ENCODE measurements around the gene STAC2. TPM values are rescaled to one million over a fixed set of nuclear protein-coding genes. Genes with fewer than 3 reads are reported as not detected.

The STAC2 gene
- polyA plus RNA-seq, 2 of the 4 experiments (the other 2 are of a cell fraction): 0.03 to 0.26 TPM

DNA sequence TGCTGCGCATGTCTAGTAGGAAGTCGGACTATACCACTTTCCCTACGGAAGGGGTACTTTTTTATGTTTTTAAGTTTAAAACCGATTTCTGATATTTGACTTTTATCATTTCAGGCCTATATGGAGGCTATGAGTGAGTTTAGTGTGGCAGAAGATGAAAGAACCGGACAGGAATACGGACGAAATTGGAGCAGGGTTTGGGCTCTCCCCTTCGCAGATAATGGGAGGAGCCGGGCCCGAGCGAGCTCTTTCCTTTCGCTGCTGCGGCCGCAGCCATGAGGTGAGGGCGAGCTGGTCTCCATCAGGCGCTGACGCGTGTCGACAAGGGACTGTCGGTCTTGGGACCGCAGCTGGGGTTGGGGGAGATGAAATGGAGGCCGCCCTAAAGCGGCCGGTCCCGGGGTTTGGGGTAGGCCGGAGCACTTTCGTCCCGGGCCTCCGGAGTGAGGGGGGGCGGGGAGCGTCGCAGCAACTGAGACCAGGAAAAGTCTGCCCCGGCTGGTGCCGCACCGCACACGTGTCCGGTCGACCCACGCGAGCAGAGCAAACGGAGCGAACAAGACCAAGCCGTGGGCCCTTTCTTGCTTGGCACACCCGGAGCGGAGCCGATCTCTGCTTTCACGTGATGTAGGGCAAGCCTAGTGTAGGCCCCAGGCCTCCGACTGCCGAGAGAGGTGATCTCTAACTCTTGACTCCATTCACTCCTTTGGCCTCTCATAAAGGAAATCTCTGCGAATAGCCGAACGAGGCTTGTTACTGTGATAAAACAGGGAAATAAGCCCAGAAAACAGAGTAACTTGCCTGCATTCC, 25.5 kb downstream of the STAC2 start, which contains the start of gene RPL19:
RPL19 (plus strand) TSS at position 214 of the 810 bp plus-strand sequence; CDS start at position 276, 62 bp downstream.
- H3K9me3 ChIP-seq: no peaks in the 10 kb centered on the region
- peak within 1 kb of the TSS; percentile 96 for H3K4me3 ChIP-seq
- peak within 1 kb of the TSS; percentile 85 for H3K4me2 ChIP-seq
- peak within 1 kb of the TSS; percentile 96 for H3K27ac ChIP-seq
- CTCF ChIA-PET: interaction anchor here (0.6 to 31.5 kb wide), 7 partner anchors 9 to 351 kb away, joined by 3 to 1140 read pairs (median 4); no protein-coding TSS in a partner anchor
- H3K4me1 ChIP-seq: peaks cover 41% of the 10 kb centered on the region
- 2% methylated on average over 41 of the region's 52 CpGs for WGBS (ENCODE audit: missing lambda C conversion rate)
- POLR2A ChIA-PET: interaction anchor here (0.6 to 1.6 kb wide), 27 partner anchors 9 to 488 kb away, joined by 3 to 21 read pairs (median 4); partner anchors contain the start of genes ARL5C, CDK12, FBXL20 and LASP1
- FAIRE-seq (peak; percentile 76), DNase-seq (ENCODE audit: low read depth in 1 of 2, low spot score in 1 of 2) (peak in 1 of 2 experiments; percentile 84), ATAC-seq (peak; percentile 33 to 60; a peak in 4 of 6 replicates)
- TF ChIP-seq JUN (IDR thresholded peaks at IDR 0.05): peak; percentile 94 to 98
- no peak for TF ChIP-seq FOSL2 (IDR thresholded peaks at IDR 0.05)
- TF ChIP-seq FOSL2 (CRISPR knock-in tag; IDR thresholded peaks at IDR 0.05): 0 out of 2 replicates have a peak, but pooled peaks have one; percentile 1
- peak; percentile 100 for TF ChIP-seq PHF8 (IDR thresholded peaks at IDR 0.05; ENCODE audit: borderline replicate concordance, low read depth)
- TF ChIP-seq POLR2AphosphoS2 (conservative IDR thresholded peaks at IDR 0.05; ENCODE audit: low read length): no peak
- TF ChIP-seq RARB (CRISPR knock-in tag; IDR thresholded peaks at IDR 0.05): peak; percentile 72; the same call in 1 of the 2 replicates
- peak; percentile 81 for TF ChIP-seq GATA3 (IDR thresholded peaks at IDR 0.05; ENCODE audit: borderline replicate concordance)
- TF ChIP-seq, protein P1, sequence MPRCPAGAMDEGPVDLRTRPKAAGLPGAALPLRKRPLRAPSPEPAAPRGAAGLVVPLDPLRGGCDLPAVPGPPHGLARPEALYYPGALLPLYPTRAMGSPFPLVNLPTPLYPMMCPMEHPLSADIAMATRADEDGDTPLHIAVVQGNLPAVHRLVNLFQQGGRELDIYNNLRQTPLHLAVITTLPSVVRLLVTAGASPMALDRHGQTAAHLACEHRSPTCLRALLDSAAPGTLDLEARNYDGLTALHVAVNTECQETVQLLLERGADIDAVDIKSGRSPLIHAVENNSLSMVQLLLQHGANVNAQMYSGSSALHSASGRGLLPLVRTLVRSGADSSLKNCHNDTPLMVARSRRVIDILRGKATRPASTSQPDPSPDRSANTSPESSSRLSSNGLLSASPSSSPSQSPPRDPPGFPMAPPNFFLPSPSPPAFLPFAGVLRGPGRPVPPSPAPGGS (IDR thresholded peaks at IDR 0.05): peak; percentile 78
- TF ChIP-seq, protein P2, sequence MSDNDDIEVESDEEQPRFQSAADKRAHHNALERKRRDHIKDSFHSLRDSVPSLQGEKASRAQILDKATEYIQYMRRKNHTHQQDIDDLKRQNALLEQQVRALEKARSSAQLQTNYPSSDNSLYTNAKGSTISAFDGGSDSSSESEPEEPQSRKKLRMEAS (IDR thresholded peaks at IDR 0.05): peak; percentile 95
- no peak for TF ChIP-seq CEBPB (IDR thresholded peaks at IDR 0.05)
- TF ChIP-seq NFE2L2 (conservative IDR thresholded peaks at IDR 0.05; ENCODE audit: low read length): no peak
- TF ChIP-seq TFCP2L1 (CRISPR knock-in tag; IDR thresholded peaks at IDR 0.05): peak; percentile 89
- TF ChIP-seq SREBF2 (IDR thresholded peaks at IDR 0.05): no peak
- TF ChIP-seq RAD21 (conservative IDR thresholded peaks at IDR 0.05 in 1 of 2, IDR thresholded peaks at IDR 0.05 in 1 of 2): no peak
- peak; percentile 93 for TF ChIP-seq POLR2A (IDR thresholded peaks at IDR 0.05; ENCODE audit: low read length)
- 0 out of 2 replicates have a peak, but pooled peaks have one; percentile 8 for TF ChIP-seq KDM5A (IDR thresholded peaks at IDR 0.05)
- 0 out of 2 replicates have a peak, but pooled peaks have one; percentile 13 for TF ChIP-seq USF2 (IDR thresholded peaks at IDR 0.05)
- peak; percentile 11; the same call in 1 of the 2 replicates for TF ChIP-seq MAZ (IDR thresholded peaks at IDR 0.05; ENCODE audit: borderline replicate concordance, low read depth, low read length)
- TF ChIP-seq HDAC2 (IDR thresholded peaks at IDR 0.05): no peak
- no peak for TF ChIP-seq ATOH8 (CRISPR knock-in tag; IDR thresholded peaks at IDR 0.05; ENCODE audit: low read depth)
- TF ChIP-seq REST (IDR thresholded peaks at IDR 0.05): no peak; the same call in 1 of the 2 replicates
- peak; percentile 98; the same call in 1 of the 2 replicates for TF ChIP-seq MYC (IDR thresholded peaks at IDR 0.05; ENCODE audit: borderline replicate concordance, low read length)
- no peak for TF ChIP-seq HOXA7 (CRISPR knock-in tag; IDR thresholded peaks at IDR 0.05)
- peak; percentile 94 for TF ChIP-seq BHLHE40 (IDR thresholded peaks at IDR 0.05; ENCODE audit: low read depth, low read length)
- TF ChIP-seq, protein P3, sequence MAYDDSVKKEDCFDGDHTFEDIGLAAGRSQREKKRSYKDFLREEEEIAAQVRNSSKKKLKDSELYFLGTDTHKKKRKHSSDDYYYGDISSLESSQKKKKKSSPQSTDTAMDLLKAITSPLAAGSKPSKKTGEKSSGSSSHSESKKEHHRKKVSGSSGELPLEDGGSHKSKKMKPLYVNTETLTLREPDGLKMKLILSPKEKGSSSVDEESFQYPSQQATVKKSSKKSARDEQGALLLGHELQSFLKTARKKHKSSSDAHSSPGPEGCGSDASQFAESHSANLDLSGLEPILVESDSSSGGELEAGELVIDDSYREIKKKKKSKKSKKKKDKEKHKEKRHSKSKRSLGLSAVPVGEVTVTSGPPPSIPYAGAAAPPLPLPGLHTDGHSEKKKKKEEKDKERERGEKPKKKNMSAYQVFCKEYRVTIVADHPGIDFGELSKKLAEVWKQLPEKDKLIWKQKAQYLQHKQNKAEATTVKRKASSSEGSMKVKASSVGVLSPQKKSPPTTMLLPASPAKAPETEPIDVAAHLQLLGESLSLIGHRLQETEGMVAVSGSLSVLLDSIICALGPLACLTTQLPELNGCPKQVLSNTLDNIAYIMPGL (CRISPR knock-in tag; IDR thresholded peaks at IDR 0.05; ENCODE audit: borderline replicate concordance): 0 out of 2 replicates have a peak, but pooled peaks have one; percentile 68
- TF ChIP-seq FOSB (CRISPR knock-in tag; IDR thresholded peaks at IDR 0.05): no peak
- no peak for TF ChIP-seq RNF2 (IDR thresholded peaks at IDR 0.05; ENCODE audit: borderline replicate concordance, low read depth)
- TF ChIP-seq EHF (CRISPR knock-in tag; IDR thresholded peaks at IDR 0.05): no peak
- TF ChIP-seq HES2 (IDR thresholded peaks at IDR 0.05): no peak
- TF ChIP-seq HOXB13 (CRISPR knock-in tag; IDR thresholded peaks at IDR 0.05; ENCODE audit: low read depth): no peak

All from A549 (cell line).